ENCODE results near the gene INHBE.
"Not testable (repeated sequence)": the region's sequence is repeated elsewhere in the genome, so short reads cannot be mapped to it uniquely, and the experiment has no call there.

INHBE gene

GRCh38 chr12:57489157-57489641, 34.1 kb downstream of the INHBE start:
- TF ChIP-seq CTCF (IDR thresholded peaks at IDR 0.05; ENCODE audit: low read length, missing control alignments), result no peak
- peak overlapping the region; percentile 99 for H3K4me3 ChIP-seq (replicated peaks; ENCODE audit: low read depth, low read length)
- no peak for DNase-seq (ENCODE audit: low read depth)

GRCh38 chr12:57490126-57490525, 35.0 kb downstream of the INHBE start:
- no peak for TF ChIP-seq CTCF (IDR thresholded peaks at IDR 0.05; ENCODE audit: low read length, missing control alignments)
- H3K4me3 ChIP-seq (replicated peaks; ENCODE audit: low read depth, low read length), result no peak overlapping the region
- DNase-seq (ENCODE audit: low read depth), result no peak

GRCh38 chr12:57491393-57492280, 36.5 kb downstream of the INHBE start:
- TF ChIP-seq CTCF (IDR thresholded peaks at IDR 0.05; ENCODE audit: low read length, missing control alignments), result peak; percentile 26

GRCh38 chr12:57495051-57495701, 40.1 kb downstream of the INHBE start:
- DNase-seq (ENCODE audit: low read depth); H3K4me3 ChIP-seq (replicated peaks; ENCODE audit: low read depth, low read length): not testable (repeated sequence)

More at GRCh38 chr12:57491393-57492280, 36.5 kb downstream of the INHBE start:
- no peak overlapping the region for H3K4me3 ChIP-seq (replicated peaks; ENCODE audit: low read depth, low read length)
- no peak for DNase-seq (ENCODE audit: low read depth)

- H3K4me3 ChIP-seq (replicated peaks; ENCODE audit: low read depth, low read length), result no peak overlapping the region
- no peak for DNase-seq (ENCODE audit: low read depth)
- no peak for TF ChIP-seq CTCF (IDR thresholded peaks at IDR 0.05; ENCODE audit: low read length, missing control alignments)
These were observed 41.7 kb downstream of the INHBE start for GRCh38 chr12:57496822-57497221.

- no peak for TF ChIP-seq CTCF (IDR thresholded peaks at IDR 0.05; ENCODE audit: low read length, missing control alignments)
- no peak for DNase-seq (ENCODE audit: low read depth)
- H3K4me3 ChIP-seq (replicated peaks; ENCODE audit: low read depth, low read length), result no peak overlapping the region
These were observed 42.4 kb downstream of the INHBE start for GRCh38 chr12:57497223-57498131.

- no peak for TF ChIP-seq CTCF (IDR thresholded peaks at IDR 0.05; ENCODE audit: low read length, missing control alignments)
- no peak overlapping the region for H3K4me3 ChIP-seq (replicated peaks; ENCODE audit: low read depth, low read length)
- DNase-seq (ENCODE audit: low read depth), result no peak
These were observed 43.0 kb downstream of the INHBE start for GRCh38 chr12:57498132-57498502.

Data from fibroblast of pulmonary artery (primary cell).